ENCODE results near the gene PGAP6.

The PGAP6 gene

GRCh38 chr16:381789-382717, at the start of gene PGAP6:
Gene PGAP6 (minus strand): TSS chr16:381978. CDS start chr16:381821, 157 bp downstream.
- DNase-seq (ENCODE audit: extremely low spot score), result peak; percentile 86
- ChIA-PET CTCF (no interaction called here), POLR2A (interaction anchor here (0.9 to 4.0 kb wide), 3 partner anchors 11 to 18 kb away, joined by 4 to 17 read pairs (median 6); partner anchors contain the start of gene MRPL28)

GRCh38 chr16:430904-431303, 49.1 kb upstream of the PGAP6 start:
- TF ChIP-seq ELF4 (IDR thresholded peaks at IDR 0.05) (no peak), SUZ12 (IDR thresholded peaks at IDR 0.05) (no peak), PKNOX1 (IDR thresholded peaks at IDR 0.05) (no peak), FOXA1 (IDR thresholded peaks at IDR 0.05) (no peak), CTBP1 (IDR thresholded peaks at IDR 0.05; ENCODE audit: borderline replicate concordance) (no peak), L3MBTL2 (conservative IDR thresholded peaks at IDR 0.05) (no peak), ZNF384 (IDR thresholded peaks at IDR 0.05) (no peak)
- no peak for DNase-seq (ENCODE audit: extremely low spot score)
- ChIA-PET POLR2A (interaction anchor here (0.8 kb wide), 1 partner anchor 20 kb away, joined by 5 read pairs; no protein-coding TSS in a partner anchor), CTCF (no interaction called here)

More at GRCh38 chr16:381789-382717, at the start of gene PGAP6:
- TF ChIP-seq HDGF (IDR thresholded peaks at IDR 0.05; ENCODE audit: borderline replicate concordance), result no peak
- no peak for TF ChIP-seq SUZ12 (IDR thresholded peaks at IDR 0.05)
- TF ChIP-seq ARNT (IDR thresholded peaks at IDR 0.05), result no peak
- no peak for TF ChIP-seq L3MBTL2 (conservative IDR thresholded peaks at IDR 0.05)
- TF ChIP-seq CTBP1 (IDR thresholded peaks at IDR 0.05; ENCODE audit: borderline replicate concordance), result no peak
- TF ChIP-seq NFRKB (IDR thresholded peaks at IDR 0.05), result no peak
- TF ChIP-seq PKNOX1 (IDR thresholded peaks at IDR 0.05), result no peak
- TF ChIP-seq ZNF384 (IDR thresholded peaks at IDR 0.05), result no peak
- no peak for TF ChIP-seq FOXK2 (IDR thresholded peaks at IDR 0.05)
- TF ChIP-seq LEF1 (IDR thresholded peaks at IDR 0.05; ENCODE audit: borderline replicate concordance), result no peak
- TF ChIP-seq TARDBP (IDR thresholded peaks at IDR 0.05), result peak; percentile 56; the same call in 1 of the 2 replicates
- 0 out of 2 replicates have a peak, but pooled peaks have one; percentile 14 for TF ChIP-seq FOXM1 (IDR thresholded peaks at IDR 0.05; ENCODE audit: borderline replicate concordance)
- no peak for TF ChIP-seq BHLHE40 (IDR thresholded peaks at IDR 0.05; ENCODE audit: borderline replicate concordance)

- CTCF ChIA-PET, result interaction anchor here (0.6 kb wide), 1 partner anchor 193 kb away, joined by 4 read pairs; the partner anchor contains the start of gene FAM234A
- POLR2A ChIA-PET, result interaction anchor here (1.1 kb wide), 1 partner anchor 75 kb away, joined by 3 read pairs; no protein-coding TSS in a partner anchor
Observed at GRCh38 chr16:427250-427649, 45.5 kb upstream of the PGAP6 start.

GRCh38 chr16:426906-427249, 45.1 kb upstream of the PGAP6 start:
- no peak for TF ChIP-seq SUZ12 (IDR thresholded peaks at IDR 0.05)
- TF ChIP-seq PKNOX1 (IDR thresholded peaks at IDR 0.05), result no peak
- TF ChIP-seq LEF1 (IDR thresholded peaks at IDR 0.05; ENCODE audit: borderline replicate concordance), result no peak
- no peak for TF ChIP-seq HDGF (IDR thresholded peaks at IDR 0.05; ENCODE audit: borderline replicate concordance)
- TF ChIP-seq BHLHE40 (IDR thresholded peaks at IDR 0.05; ENCODE audit: borderline replicate concordance), result no peak
- no peak for TF ChIP-seq ELF4 (IDR thresholded peaks at IDR 0.05)
- no peak for TF ChIP-seq FOXK2 (IDR thresholded peaks at IDR 0.05)
- TF ChIP-seq ARNT (IDR thresholded peaks at IDR 0.05), result no peak
- no peak for TF ChIP-seq SP1 (IDR thresholded peaks at IDR 0.05)
- no peak for TF ChIP-seq ZNF384 (IDR thresholded peaks at IDR 0.05)
- no peak for TF ChIP-seq CTBP1 (IDR thresholded peaks at IDR 0.05; ENCODE audit: borderline replicate concordance)
- ChIA-PET POLR2A (interaction anchor here (1.0 to 1.1 kb wide), 2 partner anchors 30 to 75 kb away, joined by 3 read pairs; no protein-coding TSS in a partner anchor), CTCF (no interaction called here)
- no peak for DNase-seq (ENCODE audit: extremely low spot score)

More at GRCh38 chr16:427250-427649, 45.5 kb upstream of the PGAP6 start:
- TF ChIP-seq CTBP1 (IDR thresholded peaks at IDR 0.05; ENCODE audit: borderline replicate concordance) (no peak), SP1 (IDR thresholded peaks at IDR 0.05) (no peak), FOXK2 (IDR thresholded peaks at IDR 0.05) (no peak), PKNOX1 (IDR thresholded peaks at IDR 0.05) (no peak), ZNF384 (IDR thresholded peaks at IDR 0.05) (no peak), BHLHE40 (IDR thresholded peaks at IDR 0.05; ENCODE audit: borderline replicate concordance) (no peak), L3MBTL2 (conservative IDR thresholded peaks at IDR 0.05) (no peak), FOXM1 (IDR thresholded peaks at IDR 0.05; ENCODE audit: borderline replicate concordance) (no peak), NFRKB (IDR thresholded peaks at IDR 0.05) (no peak), SUZ12 (IDR thresholded peaks at IDR 0.05) (no peak), ELF4 (IDR thresholded peaks at IDR 0.05) (no peak), ARNT (IDR thresholded peaks at IDR 0.05) (no peak), TARDBP (IDR thresholded peaks at IDR 0.05) (no peak), HDGF (IDR thresholded peaks at IDR 0.05; ENCODE audit: borderline replicate concordance) (no peak), FOXA1 (IDR thresholded peaks at IDR 0.05) (no peak), LEF1 (IDR thresholded peaks at IDR 0.05; ENCODE audit: borderline replicate concordance) (no peak)
- no peak for DNase-seq (ENCODE audit: extremely low spot score)
